ENCODE data around the gene AAR2.

The AAR2 gene

GRCh38 chr20:36205026-36205425 is 31.3 kb upstream of the AAR2 start:
- Histone ChIP-seq H3K4me3 (ENCODE audit: severe bottlenecking) (no peak overlapping the region), H3K27ac (ENCODE audit: poor library complexity, severe bottlenecking) (no peak overlapping the region), H3K4me1 (ENCODE audit: insufficient read depth, poor library complexity, severe bottlenecking) (no peaks in the 10 kb centered on the region), H3K36me3 (ENCODE audit: low read depth) (no peaks in the 10 kb centered on the region), H3K27me3 (ENCODE audit: insufficient read depth, poor library complexity, severe bottlenecking) (no peaks in the 10 kb centered on the region), H3K9me3 (ENCODE audit: severe bottlenecking) (no peaks in the 10 kb centered on the region)
- DNase-seq (ENCODE audit: low spot score) (no peak), ATAC-seq (ENCODE audit: low read depth) (no peak)
- no peak for TF ChIP-seq CTCF (IDR thresholded peaks at IDR 0.05; ENCODE audit: poor library complexity, severe bottlenecking)

GRCh38 chr20:36206068-36206467 is 30.2 kb upstream of the AAR2 start:
- TF ChIP-seq CTCF (IDR thresholded peaks at IDR 0.05; ENCODE audit: poor library complexity, severe bottlenecking), result no peak
- Histone ChIP-seq H3K27ac (ENCODE audit: poor library complexity, severe bottlenecking) (no peak overlapping the region), H3K36me3 (ENCODE audit: low read depth) (no peaks in the 10 kb centered on the region), H3K27me3 (ENCODE audit: insufficient read depth, poor library complexity, severe bottlenecking) (no peaks in the 10 kb centered on the region), H3K4me3 (ENCODE audit: severe bottlenecking) (no peak overlapping the region), H3K9me3 (ENCODE audit: severe bottlenecking) (no peaks in the 10 kb centered on the region), H3K4me1 (ENCODE audit: insufficient read depth, poor library complexity, severe bottlenecking) (no peaks in the 10 kb centered on the region)
- no peak for ATAC-seq (ENCODE audit: low read depth)
- DNase-seq (ENCODE audit: low spot score), result peak; percentile 80

- TF ChIP-seq CTCF (IDR thresholded peaks at IDR 0.05; ENCODE audit: poor library complexity, severe bottlenecking), result no peak
- Histone ChIP-seq H3K9me3 (ENCODE audit: severe bottlenecking) (no peaks in the 10 kb centered on the region), H3K27me3 (ENCODE audit: insufficient read depth, poor library complexity, severe bottlenecking) (no peaks in the 10 kb centered on the region), H3K27ac (ENCODE audit: poor library complexity, severe bottlenecking) (no peak overlapping the region), H3K36me3 (ENCODE audit: low read depth) (no peaks in the 10 kb centered on the region), H3K4me1 (ENCODE audit: insufficient read depth, poor library complexity, severe bottlenecking) (no peaks in the 10 kb centered on the region), H3K4me3 (ENCODE audit: severe bottlenecking) (no peak overlapping the region)
- DNase-seq (ENCODE audit: low spot score) (peak; percentile 64), ATAC-seq (ENCODE audit: low read depth) (no peak)
Measured at GRCh38 chr20:36206641-36207040, 29.6 kb upstream of the AAR2 start.

GRCh38 chr20:36207602-36208001 is 28.7 kb upstream of the AAR2 start:
- no peak for TF ChIP-seq CTCF (IDR thresholded peaks at IDR 0.05; ENCODE audit: poor library complexity, severe bottlenecking)
- Histone ChIP-seq H3K27me3 (ENCODE audit: insufficient read depth, poor library complexity, severe bottlenecking) (no peaks in the 10 kb centered on the region), H3K9me3 (ENCODE audit: severe bottlenecking) (no peaks in the 10 kb centered on the region), H3K4me3 (ENCODE audit: severe bottlenecking) (no peak overlapping the region), H3K27ac (ENCODE audit: poor library complexity, severe bottlenecking) (no peak overlapping the region), H3K36me3 (ENCODE audit: low read depth) (no peaks in the 10 kb centered on the region), H3K4me1 (ENCODE audit: insufficient read depth, poor library complexity, severe bottlenecking) (no peaks in the 10 kb centered on the region)
- DNase-seq (ENCODE audit: low spot score), result peak; percentile 64
- ATAC-seq (ENCODE audit: low read depth), result no peak

GRCh38 chr20:36208257-36208656 is 28.0 kb upstream of the AAR2 start:
- DNase-seq (ENCODE audit: low spot score) (peak; percentile 73), ATAC-seq (ENCODE audit: low read depth) (no peak)
- no peak for TF ChIP-seq CTCF (IDR thresholded peaks at IDR 0.05; ENCODE audit: poor library complexity, severe bottlenecking)
- no peak overlapping the region for H3K27ac ChIP-seq (ENCODE audit: poor library complexity, severe bottlenecking)
- no peaks in the 10 kb centered on the region for H3K4me1 ChIP-seq (ENCODE audit: insufficient read depth, poor library complexity, severe bottlenecking)
- H3K4me3 ChIP-seq (ENCODE audit: severe bottlenecking), result no peak overlapping the region
- no peaks in the 10 kb centered on the region for H3K27me3 ChIP-seq (ENCODE audit: insufficient read depth, poor library complexity, severe bottlenecking)
- H3K9me3 ChIP-seq (ENCODE audit: severe bottlenecking), result no peaks in the 10 kb centered on the region
- H3K36me3 ChIP-seq (ENCODE audit: low read depth), result no peaks in the 10 kb centered on the region
